ENCODE measurements around the gene DGKE. TPM values are rescaled to one million over a fixed set of nuclear protein-coding genes. Genes with fewer than 3 reads are reported as not detected.

The DGKE gene
- total RNA-seq, 1 experiment from 2014 or later: 19.1 TPM

- Histone ChIP-seq H3K36me3 (ENCODE audit: control insufficient read depth, insufficient read depth, low read length) (peaks cover 6% of the 10 kb centered on the region; the same call in 1 of the 2 replicates), H3K4me1 (ENCODE audit: control insufficient read depth, insufficient read depth, low read length) (peaks cover under 1% of the 10 kb centered on the region; the same call in 1 of the 2 replicates), H3K4me3 (ENCODE audit: low read depth in 2 of 2, low read length in 2 of 2) (no peak overlapping the region), H3K9me3 (ENCODE audit: control insufficient read depth, insufficient read depth, low read depth, low read length) (no peaks in the 10 kb centered on the region), H3K27ac (ENCODE audit: low read length) (no peak overlapping the region), H3K27me3 (ENCODE audit: control insufficient read depth, insufficient read depth, low read length) (no peaks in the 10 kb centered on the region)
- TF ChIP-seq TCF7L2 (IDR thresholded peaks at IDR 0.05; ENCODE audit: low read depth, low read length) (no peak), CTCF (IDR thresholded peaks at IDR 0.05) (no peak), REST (IDR thresholded peaks at IDR 0.05; ENCODE audit: insufficient read depth in 1 of 2, low read depth in 2 of 2, low read length in 1 of 2) (no peak), POLR2AphosphoS5 (IDR thresholded peaks at IDR 0.05; ENCODE audit: low read depth, low read length) (no peak), SIN3A (IDR thresholded peaks at IDR 0.05; ENCODE audit: borderline replicate concordance, insufficient read depth, low read depth, low read length) (no peak)
- ChIA-PET CTCF (no interaction called here), POLR2A (interaction anchor here (0.5 to 0.6 kb wide), 2 partner anchors 30 to 136 kb away, joined by 5 to 6 read pairs; partner anchors contain the start of gene SCPEP1)
- in situ Hi-C loops (cut with HindIII; ENCODE audit: low pct_unique_long_range_greater_than_20kb, low sequenced_read_pairs): no loop called here
- DNase-seq (ENCODE audit: low read depth, low spot score) (no peak), ATAC-seq (no peak)
- no TSS peak for BruUV-seq (replicated peaks)
- intact Hi-C loops (cut with micrococcal nuclease; ENCODE audit: unreplicated experiment): no loop called here
Observed at GRCh38 chr17:56842577-56842976, 8.6 kb downstream of the DGKE start.

GRCh38 chr17:56845934-56846333, 12.0 kb downstream of the DGKE start:
- POLR2A ChIA-PET: interaction anchor here (0.5 kb wide), 1 partner anchor 1068 kb away, joined by 10 read pairs; no protein-coding TSS in a partner anchor
- no peak for ATAC-seq
- Histone ChIP-seq H3K27ac (ENCODE audit: low read length) (no peak overlapping the region), H3K9me3 (ENCODE audit: control insufficient read depth, insufficient read depth, low read depth, low read length) (no peaks in the 10 kb centered on the region), H3K4me3 (ENCODE audit: low read depth in 2 of 2, low read length in 2 of 2) (no peak overlapping the region), H3K36me3 (ENCODE audit: control insufficient read depth, insufficient read depth, low read length) (peaks cover 17% of the 10 kb centered on the region; the same call in 1 of the 2 replicates), H3K27me3 (ENCODE audit: control insufficient read depth, insufficient read depth, low read length) (no peaks in the 10 kb centered on the region), H3K4me1 (ENCODE audit: control insufficient read depth, insufficient read depth, low read length) (no peaks in the 10 kb centered on the region)
- no TSS peak for BruUV-seq (replicated peaks)
- intact Hi-C loops (cut with micrococcal nuclease; ENCODE audit: unreplicated experiment): no loop called here
- no peak for TF ChIP-seq TCF7L2 (IDR thresholded peaks at IDR 0.05; ENCODE audit: low read depth, low read length)
- no peak for TF ChIP-seq POLR2AphosphoS5 (IDR thresholded peaks at IDR 0.05; ENCODE audit: low read depth, low read length)
- no peak for TF ChIP-seq SIN3A (IDR thresholded peaks at IDR 0.05; ENCODE audit: borderline replicate concordance, insufficient read depth, low read depth, low read length)
- TF ChIP-seq REST (IDR thresholded peaks at IDR 0.05; ENCODE audit: insufficient read depth in 1 of 2, low read depth in 2 of 2, low read length in 1 of 2): no peak
- no peak for TF ChIP-seq CTCF (IDR thresholded peaks at IDR 0.05)
- CTCF ChIA-PET: no interaction called here
- in situ Hi-C loops (cut with HindIII; ENCODE audit: low pct_unique_long_range_greater_than_20kb, low sequenced_read_pairs): no loop called here
- no peak for DNase-seq (ENCODE audit: low read depth, low spot score)
